ENCODE data around the gene CSH1. TPM values are rescaled to one million over a fixed set of nuclear protein-coding genes. Genes with fewer than 3 reads are reported as not detected.
A peak's percentile ranks its signal among the peaks of the same experiment; 100 is the strongest.

CSH1 gene
- total RNA-seq, 1 donor from 2014 or later: not detected

GRCh38 chr17:63853260-63853659 is 43.1 kb downstream of the CSH1 start:
- H2AFZ ChIP-seq (replicated peaks): no peak overlapping the region
- Mint-ChIP-seq H3K4me1 (peaks cover 6% of the 10 kb centered on the region), H3K4me3 (no peak overlapping the region), H3K27ac (no peak overlapping the region), H3K36me3 (no peaks in the 10 kb centered on the region), H3K27me3 (ENCODE audit: insufficient read depth, low read depth) (peaks cover 17% of the 10 kb centered on the region), H3K9me3 (peaks cover 5% of the 10 kb centered on the region)
- H3K27ac ChIP-seq: no peak overlapping the region
- H3K36me3 ChIP-seq: no peaks in the 10 kb centered on the region
- peaks cover 23% of the 10 kb centered on the region for H3K27me3 ChIP-seq
- no peaks in the 10 kb centered on the region for H3K79me2 ChIP-seq (ENCODE audit: low read depth)
- H3K4me1 ChIP-seq: no peaks in the 10 kb centered on the region
- H3F3A ChIP-seq (ENCODE audit: low read depth): peaks cover 6% of the 10 kb centered on the region
- H3K4me3 ChIP-seq: no peak overlapping the region
- no peaks in the 10 kb centered on the region for H3K9me3 ChIP-seq (ENCODE audit: low read depth)
- H4K20me1 ChIP-seq (ENCODE audit: low read depth): no peaks in the 10 kb centered on the region
- H3K4me2 ChIP-seq: no peak overlapping the region
- H3K9ac ChIP-seq: no peak overlapping the region
- DNase-seq (ENCODE audit: low spot score): no peak
- TF ChIP-seq EZH2 (IDR thresholded peaks at IDR 0.05): no peak
- no peak for TF ChIP-seq EZH2phosphoT487 (IDR thresholded peaks at IDR 0.05)
- TF ChIP-seq, protein P1, sequence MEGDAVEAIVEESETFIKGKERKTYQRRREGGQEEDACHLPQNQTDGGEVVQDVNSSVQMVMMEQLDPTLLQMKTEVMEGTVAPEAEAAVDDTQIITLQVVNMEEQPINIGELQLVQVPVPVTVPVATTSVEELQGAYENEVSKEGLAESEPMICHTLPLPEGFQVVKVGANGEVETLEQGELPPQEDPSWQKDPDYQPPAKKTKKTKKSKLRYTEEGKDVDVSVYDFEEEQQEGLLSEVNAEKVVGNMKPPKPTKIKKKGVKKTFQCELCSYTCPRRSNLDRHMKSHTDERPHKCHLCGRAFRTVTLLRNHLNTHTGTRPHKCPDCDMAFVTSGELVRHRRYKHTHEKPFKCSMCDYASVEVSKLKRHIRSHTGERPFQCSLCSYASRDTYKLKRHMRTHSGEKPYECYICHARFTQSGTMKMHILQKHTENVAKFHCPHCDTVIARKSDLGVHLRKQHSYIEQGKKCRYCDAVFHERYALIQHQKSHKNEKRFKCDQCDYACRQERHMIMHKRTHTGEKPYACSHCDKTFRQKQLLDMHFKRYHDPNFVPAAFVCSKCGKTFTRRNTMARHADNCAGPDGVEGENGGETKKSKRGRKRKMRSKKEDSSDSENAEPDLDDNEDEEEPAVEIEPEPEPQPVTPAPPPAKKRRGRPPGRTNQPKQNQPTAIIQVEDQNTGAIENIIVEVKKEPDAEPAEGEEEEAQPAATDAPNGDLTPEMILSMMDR (IDR thresholded peaks at IDR 0.05): no peak

DNA sequence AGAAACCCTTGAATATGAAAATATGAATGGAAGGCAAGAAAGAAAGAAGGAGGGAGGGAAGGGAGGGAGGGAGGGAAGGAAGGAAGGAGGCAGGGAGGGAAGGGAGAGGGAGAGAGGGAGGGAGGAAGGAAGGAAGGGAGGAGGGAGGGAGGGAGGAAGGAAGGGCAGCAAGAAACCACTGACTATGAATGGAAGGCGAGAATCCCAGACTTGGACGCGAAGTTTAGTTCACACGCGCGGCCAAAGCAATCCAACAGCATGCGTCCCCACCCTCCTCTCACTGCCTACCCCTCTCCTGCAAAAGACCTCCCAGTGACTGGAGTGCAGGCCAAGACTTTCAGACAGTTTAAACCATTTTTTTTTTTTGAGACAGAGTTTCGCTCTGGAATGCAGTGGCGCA is 46.0 kb downstream of the CSH1 start:
- H3K27me3 ChIP-seq: peaks cover 52% of the 10 kb centered on the region
- Mint-ChIP-seq H3K27me3 (ENCODE audit: insufficient read depth, low read depth) (peaks cover 12% of the 10 kb centered on the region), H3K9me3 (peaks cover 10% of the 10 kb centered on the region), H3K36me3 (no peaks in the 10 kb centered on the region), H3K4me1 (peaks cover 6% of the 10 kb centered on the region), H3K4me3 (no peak overlapping the region), H3K27ac (no peak overlapping the region)
- H3K36me3 ChIP-seq: no peaks in the 10 kb centered on the region
- peaks cover 6% of the 10 kb centered on the region for H3F3A ChIP-seq (ENCODE audit: low read depth)
- TF ChIP-seq EZH2phosphoT487 (IDR thresholded peaks at IDR 0.05) (no peak), EZH2 (IDR thresholded peaks at IDR 0.05) (no peak)
- TF ChIP-seq, protein P1 (IDR thresholded peaks at IDR 0.05): no peak
- H3K9ac ChIP-seq: no peak overlapping the region
- DNase-seq (ENCODE audit: low spot score): no peak
- H3K4me3 ChIP-seq: no peak overlapping the region
- H3K79me2 ChIP-seq (ENCODE audit: low read depth): no peaks in the 10 kb centered on the region
- H3K27ac ChIP-seq: no peak overlapping the region
- H3K4me1 ChIP-seq: no peaks in the 10 kb centered on the region
- H4K20me1 ChIP-seq (ENCODE audit: low read depth): no peaks in the 10 kb centered on the region
- H2AFZ ChIP-seq (replicated peaks): no peak overlapping the region
- no peaks in the 10 kb centered on the region for H3K9me3 ChIP-seq (ENCODE audit: low read depth)
- H3K4me2 ChIP-seq: no peak overlapping the region

DNA sequence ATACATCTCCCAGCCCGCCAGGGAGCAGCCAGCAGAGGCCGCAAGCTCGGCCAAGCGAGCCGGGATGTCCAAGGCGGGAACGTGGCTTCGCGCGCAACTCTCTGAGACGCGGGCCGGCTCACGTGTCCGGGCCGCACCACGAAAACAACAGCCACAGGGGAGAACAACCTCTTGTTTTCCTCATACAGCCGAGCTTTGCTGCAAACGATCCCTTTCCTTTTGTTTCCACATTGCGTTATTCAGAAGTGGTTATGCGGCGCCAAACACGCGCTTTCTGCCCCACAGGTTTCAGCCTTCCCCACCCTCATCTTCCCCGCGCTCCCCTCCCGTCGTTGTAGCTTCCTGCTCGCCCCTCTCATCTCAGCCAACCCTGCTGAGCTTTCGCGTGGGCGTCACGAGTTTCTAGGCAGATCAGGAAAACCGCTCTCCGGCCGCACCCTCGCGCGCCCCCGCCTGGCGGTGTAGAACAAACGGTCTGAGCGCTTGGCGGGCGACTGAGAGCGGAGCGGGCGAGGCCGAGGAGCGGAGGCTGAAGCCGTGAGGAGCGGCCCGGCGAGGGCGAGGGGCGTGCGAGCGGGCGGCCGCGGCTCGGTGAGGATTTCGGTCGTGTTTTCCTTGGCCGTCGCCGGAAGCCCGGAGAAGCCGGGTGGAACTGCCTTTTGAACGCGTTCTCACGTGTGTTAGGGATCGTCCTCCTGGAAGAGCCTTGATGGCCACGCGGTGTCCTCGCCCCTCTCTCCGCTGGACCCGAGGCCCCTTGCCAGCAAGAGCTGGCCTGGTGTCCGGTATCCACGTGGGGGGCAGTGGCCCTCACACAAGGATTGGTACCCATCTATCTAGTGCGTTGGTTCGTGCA is 47.3 kb downstream of the CSH1 start:
- H3K36me3 Mint-ChIP-seq: no peaks in the 10 kb centered on the region
- no peaks in the 10 kb centered on the region for H3K36me3 ChIP-seq
- peak overlapping the region; percentile 85 for H2AFZ ChIP-seq (replicated peaks)
- peak; percentile 91 for DNase-seq (ENCODE audit: low spot score)
- H3K27ac Mint-ChIP-seq: peak overlapping the region; percentile 95
- no peak overlapping the region for H3K9ac ChIP-seq
- peaks cover 10% of the 10 kb centered on the region for H3K9me3 Mint-ChIP-seq
- peaks cover 12% of the 10 kb centered on the region for H3K27me3 Mint-ChIP-seq (ENCODE audit: insufficient read depth, low read depth)
- H4K20me1 ChIP-seq (ENCODE audit: low read depth): no peaks in the 10 kb centered on the region
- H3K4me1 ChIP-seq: no peaks in the 10 kb centered on the region
- H3K27me3 ChIP-seq: peaks cover 61% of the 10 kb centered on the region
- H3F3A ChIP-seq (ENCODE audit: low read depth): peaks cover 9% of the 10 kb centered on the region
- TF ChIP-seq EZH2 (IDR thresholded peaks at IDR 0.05) (no peak), EZH2phosphoT487 (IDR thresholded peaks at IDR 0.05) (no peak)
- TF ChIP-seq, protein P1 (IDR thresholded peaks at IDR 0.05): peak; percentile 71
- peaks cover 6% of the 10 kb centered on the region for H3K4me1 Mint-ChIP-seq
- H3K27ac ChIP-seq: no peak overlapping the region
- H3K4me3 Mint-ChIP-seq: peak overlapping the region; percentile 72
- peak overlapping the region; percentile 46 for H3K4me2 ChIP-seq
- H3K79me2 ChIP-seq (ENCODE audit: low read depth): no peaks in the 10 kb centered on the region
- no peak overlapping the region for H3K4me3 ChIP-seq
- no peaks in the 10 kb centered on the region for H3K9me3 ChIP-seq (ENCODE audit: low read depth)

Measured in neural progenitor cell (in vitro differentiated cells).